HCT116 (cell line): ENCODE measurements around the gene TTC12. TPM values are rescaled to one million over a fixed set of nuclear protein-coding genes. Genes with fewer than 3 reads are reported as not detected.

Source experiments
- ATAC-seq: fragments of 200-7000 bp; cut with Tn5 transposase; 2 replicates; pipeline ENCODE4 v1.9.1; 2020; ENCODE audit warnings: mild to moderate bottlenecking, moderate library complexity
- BruUV-seq: library from RNA; stranded (reverse); fragments of 400-500 nt; replicated peaks from 2 replicates; lab custom pipeline; 2021; lab: Mats Ljungman, UMichigan
- CTCF ChIA-PET: fragments of 300-600 bp; sonication (Branson Sonifier 250); formaldehyde crosslinking; loops from one replicate; lab custom pipeline; 2021; ENCODE audit warnings: antibody characterized with exemption; lab: Charles Lee
- POLR2A ChIA-PET: fragments of 300-600, 350-600 bp; sonication (Branson Sonifier 250); formaldehyde crosslinking; loops from one replicate; lab custom pipeline; 2021; ENCODE audit warnings: antibody characterized with exemption; lab: Charles Lee
- RAD21 ChIA-PET, 2 experiments: fragments of 300-600 bp; sonication (Branson Sonifier 250); formaldehyde crosslinking; loops; one replicate each; lab custom pipeline; 2023; ENCODE audit warnings: low total read pairs in 2 of 2; ENCODE audit not compliant: uncharacterized antibody in 2 of 2, unreplicated experiment in 2 of 2, low non-redundant PET in 1 of 2; lab: Charles Lee
- DNase-seq: peaks from one replicate; pipeline ENCODE4 v3.0.0-alpha.2; 2010; ENCODE audit warnings: low read depth, low spot score
- H2AFZ ChIP-seq: fragments of 200-600 bp; shearing (Covaris generic), sonication (generic); 2 replicates; pipeline ENCODE4 v1.6.1; 2017; ENCODE audit warnings: low read depth, mixed run types, mixed read lengths, antibody characterized with exemption, low read length; ENCODE audit not compliant: poor library complexity, severe bottlenecking
- H3K27ac ChIP-seq: 2 replicates; pipeline ENCODE4 v1.5.1; 2012; ENCODE audit warnings: low read depth, low read length
- H3K27me3 ChIP-seq: fragments of 200-600 bp; sonication (generic); 2 replicates; pipeline ENCODE4 v1.6.1; 2016; ENCODE audit warnings: mixed run types, low read length, mixed read lengths; ENCODE audit not compliant: insufficient read depth
- H3K36me3 ChIP-seq, 2 experiments: fragments of 200-500 bp in 1 of 2; fragments of 200-600 bp in 1 of 2; sonication (Bioruptor generic) in 1 of 2; sonication (generic) in 1 of 2; 2 replicates each; pipeline versions ENCODE4 v1.5.1 to v1.6.1; 2014 to 2016; ENCODE audit warnings: low read length in 2 of 2, inconsistent platforms in 1 of 2, mixed read lengths in 1 of 2, mixed run types in 1 of 2; ENCODE audit not compliant: insufficient read depth in 2 of 2, control insufficient read depth in 1 of 2
- H3K4me1 ChIP-seq, 2 experiments: fragments of 200-600 bp in 1 of 2; sonication (generic) in 1 of 2; 2 replicates each; pipeline versions ENCODE4 v1.5.1 to v1.6.1; 2012 to 2017; ENCODE audit warnings: low read length in 2 of 2, inconsistent platforms in 1 of 2, mild to moderate bottlenecking in 1 of 2, mixed read lengths in 1 of 2, mixed run types in 1 of 2, moderate library complexity in 1 of 2; ENCODE audit not compliant: insufficient read depth in 2 of 2, control insufficient read depth in 1 of 2
- H3K4me2 ChIP-seq: fragments of 200-600 bp; sonication (generic); 2 replicates; pipeline ENCODE4 v1.6.1; 2017; ENCODE audit warnings: mixed run types, low read length, mixed read lengths
- H3K4me3 ChIP-seq, 2 experiments: fragments of 200-600 bp in 1 of 2; sonication (generic) in 1 of 2; replicated peaks in 1 of 2; 2 replicates each; pipeline ENCODE4 v1.5.1; 2011 to 2016; ENCODE audit warnings: low read length in 2 of 2, control low read depth in 1 of 2, low read depth in 1 of 2, mild to moderate bottlenecking in 1 of 2, mixed read lengths in 1 of 2, mixed run types in 1 of 2
- H3K79me2 ChIP-seq: fragments of 200-600 bp; sonication (generic); 2 replicates; pipeline ENCODE4 v1.6.1; 2017; ENCODE audit warnings: mild to moderate bottlenecking, mixed run types, low read length, moderate library complexity, mixed read lengths; ENCODE audit not compliant: insufficient read depth
- H3K9ac ChIP-seq: fragments of 200-600 bp; sonication (generic); 2 replicates; pipeline ENCODE4 v1.6.1; 2016; ENCODE audit warnings: low read length, mixed read lengths
- H3K9me2 ChIP-seq: fragments of 200-600 bp; sonication (generic), shearing (Covaris generic); 2 replicates; pipeline ENCODE4 v1.6.1; 2017; ENCODE audit warnings: mixed run types, mild to moderate bottlenecking, moderate library complexity; ENCODE audit not compliant: insufficient read depth
- H3K9me3 ChIP-seq, 2 experiments: fragments of 200-500 bp in 1 of 2; fragments of 200-600 bp in 1 of 2; sonication (Bioruptor generic) in 1 of 2; sonication (generic) in 1 of 2; 2 replicates each; pipeline ENCODE4 v1.6.1; 2014 to 2017; ENCODE audit warnings: low read length in 2 of 2, mixed read lengths in 2 of 2, inconsistent platforms in 1 of 2, low read depth in 1 of 2, mild to moderate bottlenecking in 1 of 2, mixed run types in 1 of 2, moderate library complexity in 1 of 2; ENCODE audit not compliant: control insufficient read depth in 1 of 2, insufficient read depth in 1 of 2
- H4K20me1 ChIP-seq: fragments of 200-600 bp; sonication (generic), shearing (Covaris generic); 2 replicates; pipeline ENCODE4 v1.6.1; 2017; ENCODE audit warnings: mixed run types, mild to moderate bottlenecking, moderate library complexity; ENCODE audit not compliant: insufficient read depth
- CBX3 ChIP-seq: IDR thresholded peaks from 2 replicates; pipeline ENCODE4 v1.6.1; 2012; ENCODE audit warnings: low read depth
- CEBPB ChIP-seq: IDR thresholded peaks from 2 replicates; pipeline ENCODE4 v1.6.1; 2012; ENCODE audit warnings: low read depth
- EGR1 ChIP-seq: IDR thresholded peaks from 2 replicates; pipeline ENCODE4 v1.6.1; 2012; ENCODE audit warnings: low read depth
- EZH2phosphoT487 ChIP-seq: fragments of 200-600 bp; IDR thresholded peaks from 2 replicates; pipeline ENCODE4 v1.6.1; 2018; ENCODE audit warnings: antibody characterized with exemption, borderline replicate concordance
- FOSL1 ChIP-seq: IDR thresholded peaks from 2 replicates; pipeline ENCODE4 v1.6.1; 2012; ENCODE audit warnings: low read depth
- POLR2A ChIP-seq: IDR thresholded peaks from 2 replicates; pipeline ENCODE4 v1.7.0; 2011; ENCODE audit warnings: borderline replicate concordance; ENCODE audit not compliant: insufficient read depth, insufficient read length; ENCODE audit errors: extremely low read depth
- RAD21 ChIP-seq: IDR thresholded peaks from 2 replicates; pipeline ENCODE4 v1.6.1; 2012; ENCODE audit warnings: low read depth, mild to moderate bottlenecking
- SIN3A ChIP-seq: IDR thresholded peaks from 2 replicates; pipeline ENCODE4 v1.6.1; 2012; ENCODE audit warnings: low read depth
- SP1 ChIP-seq: IDR thresholded peaks from 2 replicates; pipeline ENCODE4 v1.6.1; 2012; ENCODE audit warnings: low read depth
- SRF ChIP-seq: IDR thresholded peaks from 2 replicates; pipeline ENCODE4 v1.6.1; 2012; ENCODE audit warnings: low read depth
- TCF7L2 ChIP-seq: IDR thresholded peaks from 2 replicates; pipeline ENCODE4 v1.7.0; 2011; ENCODE audit warnings: borderline replicate concordance, inconsistent platforms; ENCODE audit not compliant: insufficient read depth, insufficient read length; ENCODE audit errors: extremely low read depth
- YY1 ChIP-seq: IDR thresholded peaks from 2 replicates; pipeline ENCODE4 v1.6.1; 2011; ENCODE audit warnings: low read length, low read depth, moderate library complexity, mild to moderate bottlenecking; ENCODE audit not compliant: insufficient replicate concordance; ENCODE audit errors: extremely low read depth
- ZFX ChIP-seq: fragments of 450-650 bp; IDR thresholded peaks from 2 replicates; pipeline ENCODE4 v1.6.1; 2017
- ZNF274 ChIP-seq: fragments of 200-500 bp; sonication (Bioruptor generic); IDR thresholded peaks from 2 replicates; pipeline ENCODE4 v1.6.1; 2014; ENCODE audit warnings: mild to moderate bottlenecking, low read depth, low read length, inconsistent platforms
- intact Hi-C: fragments of 100-400 bp; cut with micrococcal nuclease; formaldehyde crosslinking; loops from 2 replicates; pipeline ENCODE4 v1.10.0; 2022
- total RNA-seq: library from RNA; stranded (reverse); gene quantifications from one replicate; pipeline ENCODE4 v1.2.1, GENCODE V29; 2021; ENCODE audit not compliant: unreplicated experiment
- TF ChIP-seq, protein P1 (sequence below), 3 experiments: fragments of 200-600 bp in 1 of 3; sonication (generic) in 1 of 3; IDR thresholded peaks in 2 of 3; conservative IDR thresholded peaks in 1 of 3; 2 replicates each; pipeline ENCODE4 v1.5.1; 2012 to 2017; ENCODE audit warnings: low read depth in 2 of 3, low read length in 2 of 3, antibody characterized with exemption in 1 of 3, borderline replicate concordance in 1 of 3, control low read depth in 1 of 3, mild to moderate bottlenecking in 1 of 3, mixed read lengths in 1 of 3, mixed run types in 1 of 3, moderate library complexity in 1 of 3; ENCODE audit not compliant: insufficient read depth in 1 of 3

The TTC12 gene
- total RNA-seq, 1 experiment from 2014 or later, result 12.6 TPM

DNA sequence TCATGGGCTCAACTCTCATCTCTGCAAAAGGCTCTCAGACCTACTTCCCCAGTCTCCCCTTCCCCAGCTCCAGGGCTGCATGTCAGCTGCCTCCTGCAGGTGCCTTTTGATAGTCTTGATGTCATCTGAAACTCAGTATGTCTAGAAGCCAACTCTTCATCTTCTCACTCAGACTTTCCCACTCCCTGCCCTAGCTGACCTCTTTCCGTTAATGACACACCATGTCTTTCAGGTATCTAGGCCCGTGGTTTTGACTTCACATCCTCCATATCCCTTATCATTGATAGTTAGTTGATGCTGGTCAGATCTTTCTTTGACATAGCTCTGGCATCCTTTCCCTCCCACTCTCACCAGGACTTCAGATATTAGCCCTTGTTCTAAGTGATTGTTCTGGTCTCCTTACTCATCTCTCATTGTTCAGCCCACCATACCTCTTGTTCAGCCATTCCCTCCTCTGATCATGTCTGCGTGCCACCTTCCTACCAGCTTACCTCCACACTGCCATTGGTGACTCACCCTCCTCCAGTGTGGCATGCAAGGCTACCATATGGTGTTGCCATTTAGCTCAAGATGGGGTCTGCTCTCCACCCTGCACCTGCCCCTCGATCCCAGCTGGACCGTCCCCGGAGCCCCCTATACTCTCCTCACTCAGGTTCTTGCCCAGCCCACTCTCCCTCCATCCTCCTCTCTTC lies 18.4 kb downstream of the TTC12 start:
- Histone ChIP-seq H3K9me2 (no peaks in the 10 kb centered on the region), H3K36me3 (0 out of 4 replicates have a peak, but pooled peaks cover 0 to 2% of the 10 kb centered on the region in 2 experiments), H3K27me3 (no peaks in the 10 kb centered on the region), H4K20me1 (no peaks in the 10 kb centered on the region), H3K4me1 (peaks cover 0 to 5% of the 10 kb centered on the region in 2 experiments; a peak in 1 of 4 replicates), H3K79me2 (no peaks in the 10 kb centered on the region), H3K9ac (no peak overlapping the region), H2AFZ (no peak overlapping the region), H3K4me2 (no peak overlapping the region), H3K27ac (no peak overlapping the region), H3K4me3 (no peak overlapping the region), H3K9me3 (no peaks in the 10 kb centered on the region)
- DNase-seq (no peak), ATAC-seq (no peak)
- no peak for TF ChIP-seq SRF
- TF ChIP-seq ZFX, result no peak
- TF ChIP-seq FOSL1, result no peak
- no peak for TF ChIP-seq SIN3A
- TF ChIP-seq TCF7L2, result no peak
- TF ChIP-seq, protein P1, sequence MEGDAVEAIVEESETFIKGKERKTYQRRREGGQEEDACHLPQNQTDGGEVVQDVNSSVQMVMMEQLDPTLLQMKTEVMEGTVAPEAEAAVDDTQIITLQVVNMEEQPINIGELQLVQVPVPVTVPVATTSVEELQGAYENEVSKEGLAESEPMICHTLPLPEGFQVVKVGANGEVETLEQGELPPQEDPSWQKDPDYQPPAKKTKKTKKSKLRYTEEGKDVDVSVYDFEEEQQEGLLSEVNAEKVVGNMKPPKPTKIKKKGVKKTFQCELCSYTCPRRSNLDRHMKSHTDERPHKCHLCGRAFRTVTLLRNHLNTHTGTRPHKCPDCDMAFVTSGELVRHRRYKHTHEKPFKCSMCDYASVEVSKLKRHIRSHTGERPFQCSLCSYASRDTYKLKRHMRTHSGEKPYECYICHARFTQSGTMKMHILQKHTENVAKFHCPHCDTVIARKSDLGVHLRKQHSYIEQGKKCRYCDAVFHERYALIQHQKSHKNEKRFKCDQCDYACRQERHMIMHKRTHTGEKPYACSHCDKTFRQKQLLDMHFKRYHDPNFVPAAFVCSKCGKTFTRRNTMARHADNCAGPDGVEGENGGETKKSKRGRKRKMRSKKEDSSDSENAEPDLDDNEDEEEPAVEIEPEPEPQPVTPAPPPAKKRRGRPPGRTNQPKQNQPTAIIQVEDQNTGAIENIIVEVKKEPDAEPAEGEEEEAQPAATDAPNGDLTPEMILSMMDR (IDR thresholded peaks at IDR 0.05 in 2 of 3, conservative IDR thresholded peaks at IDR 0.05 in 1 of 3; ENCODE audit: borderline replicate concordance in 1 of 3, insufficient read depth in 1 of 3, low read depth in 2 of 3, low read length in 2 of 3), result no peak
- TF ChIP-seq RAD21, result no peak
- no peak for TF ChIP-seq SP1
- no peak for TF ChIP-seq EZH2phosphoT487
- no peak for TF ChIP-seq CEBPB
- TF ChIP-seq CBX3, result no peak
- no peak for TF ChIP-seq EGR1
- no peak for TF ChIP-seq ZNF274
- TF ChIP-seq POLR2A, result no peak
- TF ChIP-seq YY1, result no peak
- intact Hi-C loops, result no loop called here
- ChIA-PET POLR2A (no interaction called here), CTCF (no interaction called here), RAD21 (no interaction called here)
- BruUV-seq, result no TSS peak
